ENCODE measurements around the gene RPS21. TPM values are rescaled to one million over a fixed set of nuclear protein-coding genes. Genes with fewer than 3 reads are reported as not detected.
A peak's percentile ranks its signal among the peaks of the same experiment; 100 is the strongest.

The RPS21 gene
- total and polyA plus RNA-seq, 2 of the 13 experiments (the other 11 are each of a cell fraction or from before 2014, with no cell fraction given): 2,647 to 11,063 TPM

DNA sequence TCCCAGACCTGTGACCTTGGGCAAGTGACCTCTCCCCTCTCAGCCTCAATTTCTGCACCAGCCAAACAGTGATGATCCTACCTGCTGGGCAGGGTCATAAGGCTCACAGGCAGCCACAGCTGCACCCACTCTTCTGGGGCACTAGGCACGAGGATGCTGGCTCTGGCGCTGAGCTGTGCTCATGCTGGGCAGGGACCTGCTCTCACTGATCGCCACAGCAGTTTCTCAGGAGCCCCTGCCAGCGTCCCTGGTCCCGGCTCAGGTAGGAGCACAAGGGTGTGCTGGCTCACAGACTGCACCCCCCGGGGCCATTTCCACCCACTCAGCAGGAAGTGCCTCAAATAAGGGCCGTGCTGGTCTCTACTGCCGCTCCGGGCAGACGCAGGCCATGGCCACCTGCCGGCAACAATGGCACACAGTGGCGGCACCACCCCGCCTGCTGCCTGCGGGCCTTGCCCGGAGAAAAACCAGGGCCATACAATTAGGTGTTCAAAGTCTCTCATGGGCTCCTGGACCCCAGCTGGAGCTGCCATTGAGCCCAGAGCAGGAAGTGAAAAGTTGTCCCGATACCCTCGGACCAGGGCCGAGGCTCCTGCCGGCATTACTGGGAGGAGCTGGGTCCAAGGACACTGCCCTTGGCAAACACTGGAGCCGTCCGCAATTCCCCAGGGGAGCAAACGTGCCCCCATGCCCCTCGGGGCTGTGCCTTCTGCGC lies 24.7 kb downstream of the RPS21 start (continued):
- TF ChIP-seq SMAD3 (CRISPR knock-in tag; IDR thresholded peaks at IDR 0.05) (no peak), ZBTB44 (CRISPR knock-in tag; IDR thresholded peaks at IDR 0.05) (no peak), FOSL1 (CRISPR knock-in tag; IDR thresholded peaks at IDR 0.05; ENCODE audit: borderline replicate concordance) (peak; percentile 43; the same call in 1 of the 2 replicates), MAFK (conservative IDR thresholded peaks at IDR 0.05 in 1 of 2, IDR thresholded peaks at IDR 0.05 in 1 of 2; ENCODE audit: low read length in 2 of 2) (peak; percentile 35 to 53; a peak in 3 of 4 replicates), ZNF740 (CRISPR knock-in tag; IDR thresholded peaks at IDR 0.05) (peak; percentile 56), SNAPC2 (CRISPR knock-in tag; IDR thresholded peaks at IDR 0.05) (peak; percentile 75), LCORL (IDR thresholded peaks at IDR 0.05) (no peak), LCORL (CRISPR knock-in tag; IDR thresholded peaks at IDR 0.05) (no peak), ZNF44 (CRISPR knock-in tag; IDR thresholded peaks at IDR 0.05) (no peak), ARID4A (CRISPR knock-in tag; IDR thresholded peaks at IDR 0.05; ENCODE audit: borderline replicate concordance) (peak; percentile 62), REPIN1 (CRISPR knock-in tag; IDR thresholded peaks at IDR 0.05; ENCODE audit: borderline replicate concordance, low read depth) (peak; percentile 57; the same call in 1 of the 2 replicates), ATM (IDR thresholded peaks at IDR 0.05; ENCODE audit: borderline replicate concordance) (no peak), ZNF646 (CRISPR knock-in tag; IDR thresholded peaks at IDR 0.05) (0 out of 2 replicates have a peak, but pooled peaks have one; percentile 53)
- TF ChIP-seq, protein P1, sequence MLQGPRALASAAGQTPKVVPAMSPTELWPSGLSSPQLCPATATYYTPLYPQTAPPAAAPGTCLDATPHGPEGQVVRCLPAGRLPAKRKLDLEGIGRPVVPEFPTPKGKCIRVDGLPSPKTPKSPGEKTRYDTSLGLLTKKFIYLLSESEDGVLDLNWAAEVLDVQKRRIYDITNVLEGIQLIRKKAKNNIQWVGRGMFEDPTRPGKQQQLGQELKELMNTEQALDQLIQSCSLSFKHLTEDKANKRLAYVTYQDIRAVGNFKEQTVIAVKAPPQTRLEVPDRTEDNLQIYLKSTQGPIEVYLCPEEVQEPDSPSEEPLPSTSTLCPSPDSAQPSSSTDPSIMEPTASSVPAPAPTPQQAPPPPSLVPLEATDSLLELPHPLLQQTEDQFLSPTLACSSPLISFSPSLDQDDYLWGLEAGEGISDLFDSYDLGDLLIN (CRISPR knock-in tag; IDR thresholded peaks at IDR 0.05; ENCODE audit: borderline replicate concordance): peak; percentile 85; the same call in 1 of the 2 replicates

All from HepG2 (cell line).